GM12878 (cell line): ENCODE results near the gene XRCC2. TPM values are rescaled to one million over a fixed set of nuclear protein-coding genes. Genes with fewer than 3 reads are reported as not detected.

Source experiments
- ATAC-seq: fragments of 200-7000 bp; cut with Tn5 transposase; 3 replicates; pipeline ENCODE4 v1.9.1; 2020; ENCODE audit warnings: mild to moderate bottlenecking, moderate library complexity
- BruUV-seq: library from RNA; stranded (reverse); fragments of 400-500 nt; replicated peaks from 2 replicates; lab custom pipeline; 2021; lab: Mats Ljungman, UMichigan
- CTCF ChIA-PET: fragments of 300-600 bp; sonication (Branson Sonifier 250); formaldehyde crosslinking; extraction: SDS; loops from one replicate; lab custom pipeline; 2021; ENCODE audit warnings: inconsistent platforms; lab: Yijun Ruan, JAX
- POLR2A ChIA-PET: fragments of 350-600 bp; formaldehyde crosslinking; extraction: SDS; loops from one replicate; lab custom pipeline; 2021; ENCODE audit warnings: inconsistent platforms; lab: Charles Lee
- RAD21 ChIA-PET: fragments of 300-600 bp; sonication (Branson Sonifier 250); formaldehyde crosslinking; loops from one replicate; lab custom pipeline; 2023; ENCODE audit warnings: antibody characterized with exemption; ENCODE audit not compliant: unreplicated experiment; lab: Charles Lee
- SMC1A ChIA-PET: fragments of 300-600 bp; sonication (Branson Sonifier 250); formaldehyde crosslinking; loops from one replicate; lab custom pipeline; 2023; ENCODE audit not compliant: unreplicated experiment, uncharacterized antibody; lab: Charles Lee
- DNase-seq: peaks from one replicate; pipeline ENCODE4 v3.0.0-alpha.2; 2011; ENCODE audit warnings: low read depth, low spot score
- FAIRE-seq: peaks from 3 replicates; lab custom pipeline; 2011; peaks lifted over from hg19 to GRCh38; lab: Jason Lieb, UNC
- H2AFZ ChIP-seq: 2 replicates; pipeline ENCODE4 v1.6.0; 2011; ENCODE audit warnings: low read depth, low read length, control low read depth; ENCODE audit not compliant: control insufficient read depth
- H3K27ac ChIP-seq: 2 replicates; pipeline ENCODE4 v1.5.1; 2011; ENCODE audit warnings: control low read depth; ENCODE audit not compliant: control insufficient read depth, insufficient read depth
- H3K27me3 ChIP-seq, 2 experiments: replicated peaks in 1 of 2; 2 replicates each; pipeline versions ENCODE4 v1.6.0 to v1.6.1; 2011; ENCODE audit warnings: low read length in 1 of 2; ENCODE audit not compliant: control insufficient read depth in 2 of 2, insufficient read depth in 2 of 2
- H3K36me3 ChIP-seq, 2 experiments: 2 replicates each; pipeline ENCODE4 v1.5.1; 2011; ENCODE audit warnings: low read length in 1 of 2; ENCODE audit not compliant: control insufficient read depth in 2 of 2, insufficient read depth in 2 of 2
- H3K4me1 ChIP-seq: 2 replicates; pipeline ENCODE4 v1.6.1; 2011; ENCODE audit warnings: mild to moderate bottlenecking, low read length, moderate library complexity, mixed read lengths; ENCODE audit not compliant: control insufficient read depth, insufficient read depth
- H3K4me2 ChIP-seq: 2 replicates; pipeline ENCODE4 v1.6.0; 2011; ENCODE audit warnings: control low read depth; ENCODE audit not compliant: control insufficient read depth, insufficient read depth
- H3K4me3 ChIP-seq: fragments of 200-600 bp; sonication (generic); 2 replicates; pipeline ENCODE4 v1.5.1; 2016
- H3K79me2 ChIP-seq: 2 replicates; pipeline ENCODE4 v1.6.0; 2011; ENCODE audit warnings: low read length; ENCODE audit not compliant: control insufficient read depth, insufficient read depth
- H3K9ac ChIP-seq: 2 replicates; pipeline ENCODE4 v1.8.0; 2011; ENCODE audit warnings: low read length, control low read depth, mixed read lengths; ENCODE audit not compliant: control insufficient read depth, insufficient read depth
- H3K9me3 ChIP-seq: replicated peaks from 3 replicates; pipeline ENCODE4 v1.5.1; 2011; ENCODE audit warnings: mild to moderate bottlenecking, low read length; ENCODE audit not compliant: control insufficient read depth, insufficient read depth
- H4K20me1 ChIP-seq: 2 replicates; pipeline ENCODE4 v1.6.0; 2011; ENCODE audit not compliant: control insufficient read depth, insufficient read depth
- ATF7 ChIP-seq: fragments of 450-650 bp; IDR thresholded peaks from 2 replicates; pipeline ENCODE4 v1.6.1; 2016; ENCODE audit warnings: low read depth, mild to moderate bottlenecking
- CBX5 ChIP-seq: sonication (generic); IDR thresholded peaks from 2 replicates; pipeline ENCODE4 v1.6.1; 2016; ENCODE audit warnings: low read depth, moderate library complexity, mild to moderate bottlenecking, inconsistent platforms
- CHD2 ChIP-seq: IDR thresholded peaks from 2 replicates; pipeline ENCODE4 v1.6.1; 2011; ENCODE audit warnings: low read depth, low read length, improper control_type of control experiment, borderline replicate concordance
- CREB1 ChIP-seq: IDR thresholded peaks from 2 replicates; pipeline ENCODE4 v1.6.1; 2012; ENCODE audit warnings: low read depth, mild to moderate bottlenecking, inconsistent platforms
- PML ChIP-seq: IDR thresholded peaks from 2 replicates; pipeline ENCODE4 v1.6.1; 2012; ENCODE audit warnings: low read length, inconsistent platforms
- POLR2AphosphoS5 ChIP-seq: IDR thresholded peaks from 2 replicates; pipeline ENCODE4 v1.6.1; 2011; ENCODE audit warnings: mild to moderate bottlenecking, low read length, inconsistent platforms
- ZBTB11 ChIP-seq: fragments of 450-650 bp; formaldehyde crosslinking; IDR thresholded peaks from 2 replicates; pipeline ENCODE4 v1.5.0; 2022; ENCODE audit warnings: mild to moderate bottlenecking, missing genetic modification characterization
- WGBS: methylation state at CpG from one replicate; pipeline ENCODE4 v1.1.6; 2016; ENCODE audit warnings: low lambda C conversion rate; ENCODE audit not compliant: insufficient replicate concordance, insufficient coverage; ENCODE audit errors: missing lambda C conversion rate; 5-methylcytosine and 5-hydroxymethylcytosine counted together
- in situ Hi-C: fragments of 300-500 bp; cut with MboI; formaldehyde crosslinking; loops from 9 replicates; pipeline ENCODE4 v1.14.3; 2018; ENCODE audit warnings: mixed read lengths
- intact Hi-C: fragments of 100-400 bp; cut with micrococcal nuclease; formaldehyde crosslinking; loops from one replicate; pipeline ENCODE4 v1.14.2; 2022; ENCODE audit not compliant: unreplicated experiment
- polyA plus RNA-seq, 11 experiments: library from polyadenylated mRNA; depleted of rRNA in 4 of 11; unstranded in 6 of 11; stranded (reverse) in 5 of 11; fragments of >200 nt; fragmentation: Nextera tagmentation in 4 of 11; fragmentation: Illumina TruSeq in 1 of 11; extraction: Ambion mirVana in 4 of 11; extraction: Trizol in 1 of 11; gene quantifications; 1 replicate in 1 of 11; 2 replicates in 10 of 11; pipeline versions ENCODE4 v1.2.1 to v1.2.3, GENCODE V29; 2011 to 2016; ENCODE audit warnings: inconsistent platforms in 2 of 11, missing spikeins in 2 of 11, low read depth in 1 of 11
- total RNA-seq, 4 experiments: library from RNA; depleted of rRNA in 3 of 4; stranded (reverse); fragments of >200 nt in 3 of 4; fragmentation: Illumina TruSeq in 1 of 4; extraction: Trizol in 1 of 4; gene quantifications; 2 replicates each; pipeline versions ENCODE4 v1.2.1 to v1.2.3, GENCODE V29; 2013 to 2021

XRCC2 gene
- total and polyA plus RNA-seq, 10 of the 15 experiments (the other 5 are each of a cell fraction or from before 2014, with no cell fraction given): 4.8 to 21.4 (median 13.9) TPM

- ChIA-PET RAD21 (interaction anchor here (1.4 kb wide), 1 partner anchor 368 kb away, joined by 4 read pairs; no protein-coding TSS in a partner anchor), SMC1A (no interaction called here), CTCF (interaction anchor here (1.2 to 1.5 kb wide), 2 partner anchors 8 to 373 kb away, joined by 3 to 9 read pairs; no protein-coding TSS in a partner anchor), POLR2A (interaction anchor here (0.6 kb wide), 1 partner anchor 253 kb away, joined by 3 read pairs; no protein-coding TSS in a partner anchor)
- intact Hi-C loops: no loop called here
- no peak for DNase-seq
- in situ Hi-C loops: loop anchor here (5.0 kb wide), 1 partner anchor 372 kb away; no protein-coding TSS in a partner anchor
- Histone ChIP-seq H4K20me1 (no peaks in the 10 kb centered on the region), H2AFZ (no peak overlapping the region), H3K4me1 (no peaks in the 10 kb centered on the region), H3K27ac (no peak overlapping the region), H3K36me3 (no peaks in the 10 kb centered on the region), H3K4me2 (no peak overlapping the region), H3K9ac (no peak overlapping the region), H3K4me3 (no peak overlapping the region), H3K27me3 (no peaks in the 10 kb centered on the region), H3K79me2 (no peaks in the 10 kb centered on the region), H3K9me3 (peaks cover 6% of the 10 kb centered on the region; the same call in 2 of the 3 replicates)
- no TSS peak for BruUV-seq
- TF ChIP-seq CHD2 (no peak), PML (no peak), CREB1 (0 out of 2 replicates have a peak, but pooled peaks have one; percentile 44), ZBTB11 (CRISPR knock-in tag) (no peak), POLR2AphosphoS5 (no peak), CBX5 (no peak), ATF7 (peak; percentile 41; the same call in 1 of the 2 replicates)
- WGBS: 75% methylated on average over 5 of the region's 5 CpGs
- no peak for ATAC-seq
- no peak for FAIRE-seq
Observed at GRCh38 chr7:152709287-152710152, 33.6 kb upstream of the XRCC2 start.
